ENCODE measurements around the gene KLHL42. TPM values are rescaled to one million over a fixed set of nuclear protein-coding genes. Genes with fewer than 3 reads are reported as not detected.
A peak's percentile ranks its signal among the peaks of the same experiment; 100 is the strongest.

Gene KLHL42, protein sequence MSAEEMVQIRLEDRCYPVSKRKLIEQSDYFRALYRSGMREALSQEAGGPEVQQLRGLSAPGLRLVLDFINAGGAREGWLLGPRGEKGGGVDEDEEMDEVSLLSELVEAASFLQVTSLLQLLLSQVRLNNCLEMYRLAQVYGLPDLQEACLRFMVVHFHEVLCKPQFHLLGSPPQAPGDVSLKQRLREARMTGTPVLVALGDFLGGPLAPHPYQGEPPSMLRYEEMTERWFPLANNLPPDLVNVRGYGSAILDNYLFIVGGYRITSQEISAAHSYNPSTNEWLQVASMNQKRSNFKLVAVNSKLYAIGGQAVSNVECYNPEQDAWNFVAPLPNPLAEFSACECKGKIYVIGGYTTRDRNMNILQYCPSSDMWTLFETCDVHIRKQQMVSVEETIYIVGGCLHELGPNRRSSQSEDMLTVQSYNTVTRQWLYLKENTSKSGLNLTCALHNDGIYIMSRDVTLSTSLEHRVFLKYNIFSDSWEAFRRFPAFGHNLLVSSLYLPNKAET
- total RNA-seq (2021; ENCODE audit: unreplicated experiment) (21.5 TPM), Bru-seq, nascent RNA (percentile 79 among the genes with signal in this experiment), BruChase-seq, experiment 1, labeled RNA remaining after a 6-hour chase (percentile 88 among the genes with signal in this experiment), BruChase-seq, experiment 2, labeled RNA remaining after a 2-hour chase (percentile 92 among the genes with signal in this experiment)
- polyA plus RNA-seq (2012): 9.8 and 10.2 TPM in 2 replicates
- long read RNA-seq, full-length matches to known transcripts: 33 of 49 reads
- long read RNA-seq, partial matches to known transcripts: 5 of 49 reads
- long read RNA-seq, other reads (novel, unspliced or antisense): 11 of 49 reads

DNA sequence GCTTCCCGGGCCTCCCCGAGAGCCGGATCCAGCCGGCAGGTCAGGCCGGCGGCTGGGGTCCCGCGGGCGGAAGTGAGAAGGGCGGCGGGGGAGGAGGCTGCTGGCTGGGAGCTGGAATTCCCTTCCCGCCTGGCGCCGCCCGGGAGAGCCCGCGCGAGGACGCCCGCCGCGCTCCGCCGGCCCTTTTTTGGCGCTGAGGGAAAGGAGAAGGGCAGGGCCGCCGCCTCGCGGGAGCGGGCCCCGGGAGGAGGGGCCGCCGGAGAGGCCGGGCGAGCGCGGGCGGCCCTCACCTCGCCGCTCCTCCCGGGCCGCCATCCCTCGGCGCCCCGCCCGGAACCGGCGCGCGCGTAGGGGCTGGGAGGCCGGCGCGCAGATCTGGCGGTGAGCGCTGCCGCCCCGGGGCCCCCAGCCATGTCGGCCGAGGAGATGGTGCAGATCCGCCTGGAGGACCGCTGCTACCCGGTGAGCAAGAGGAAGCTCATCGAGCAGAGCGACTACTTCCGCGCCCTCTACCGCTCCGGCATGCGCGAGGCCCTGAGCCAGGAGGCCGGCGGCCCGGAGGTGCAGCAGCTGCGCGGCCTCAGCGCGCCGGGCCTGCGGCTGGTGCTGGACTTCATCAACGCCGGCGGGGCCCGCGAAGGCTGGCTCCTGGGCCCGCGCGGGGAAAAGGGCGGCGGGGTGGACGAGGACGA, at the start of gene KLHL42, which contains the start of gene MANSC4:
TSS of gene KLHL42 (plus strand) at position 314 of the 692 bp plus-strand sequence. CDS start at position 412, 98 bp downstream.
TSS of gene MANSC4 (minus strand) at position 317 of the 692 bp plus-strand sequence. CDS start 8,960 bp downstream, outside the sequence.
- ChIA-PET CTCF (interaction anchor here (0.8 to 1.1 kb wide), 2 partner anchors 41 to 46 kb away, joined by 3 to 5 read pairs; no protein-coding TSS in a partner anchor), RAD21 (ENCODE audit: low non-redundant PET in 1 of 2, low total read pairs in 2 of 2, uncharacterized antibody in 2 of 2, unreplicated experiment in 2 of 2) (no interaction called here), POLR2A (no interaction called here)

More for the DNA sequence above, at the start of gene KLHL42, which contains the start of gene MANSC4:
- peaks cover 43% of the 10 kb centered on the region for H3K79me2 ChIP-seq (ENCODE audit: insufficient read depth, low read length)
- peak within 1 kb of the TSS; percentile 85 for H2AFZ ChIP-seq (ENCODE audit: low read depth, low read length, poor library complexity, severe bottlenecking)
- no peaks in the 10 kb centered on the region; a peak in 1 of 4 replicates for H3K36me3 ChIP-seq (ENCODE audit: control insufficient read depth in 1 of 2, insufficient read depth in 2 of 2, low read length in 2 of 2)
- no peaks in the 10 kb centered on the region for H3K27me3 ChIP-seq (ENCODE audit: insufficient read depth, low read length)
- H4K20me1 ChIP-seq (ENCODE audit: insufficient read depth): no peaks in the 10 kb centered on the region
- H3K27ac ChIP-seq (ENCODE audit: low read depth, low read length): peak within 1 kb of the TSS; percentile 89
- intact Hi-C loops (cut with micrococcal nuclease): no loop called here
- no TSS peak for BruUV-seq (replicated peaks)
- H3K9me2 ChIP-seq (ENCODE audit: insufficient read depth): no peaks in the 10 kb centered on the region
- peak within 1 kb of the TSS; percentile 75 to 90 for H3K4me3 ChIP-seq (replicated peaks in 1 of 2; ENCODE audit: low read depth in 1 of 2, low read length in 2 of 2)
- peaks cover 10 to 24% of the 10 kb centered on the region in 2 experiments; a peak in 3 of 4 replicates for H3K4me1 ChIP-seq (ENCODE audit: control insufficient read depth in 1 of 2, insufficient read depth in 2 of 2, low read length in 2 of 2)
- TF ChIP-seq RAD21 (IDR thresholded peaks at IDR 0.05; ENCODE audit: low read depth) (no peak), ZFX (IDR thresholded peaks at IDR 0.05) (peak; percentile 98), SIN3A (IDR thresholded peaks at IDR 0.05; ENCODE audit: low read depth) (peak; percentile 50; the same call in 1 of the 2 replicates), EGR1 (IDR thresholded peaks at IDR 0.05; ENCODE audit: low read depth) (peak; percentile 19; the same call in 1 of the 2 replicates), POLR2AphosphoS5 (IDR thresholded peaks at IDR 0.05; ENCODE audit: low read depth, low read length) (peak; percentile 44; the same call in 1 of the 2 replicates), FOSL1 (IDR thresholded peaks at IDR 0.05; ENCODE audit: low read depth) (no peak), POLR2A (IDR thresholded peaks at IDR 0.05; ENCODE audit: borderline replicate concordance, extremely low read depth, insufficient read depth, insufficient read length) (peak; percentile 32)
- TF ChIP-seq, protein P1, sequence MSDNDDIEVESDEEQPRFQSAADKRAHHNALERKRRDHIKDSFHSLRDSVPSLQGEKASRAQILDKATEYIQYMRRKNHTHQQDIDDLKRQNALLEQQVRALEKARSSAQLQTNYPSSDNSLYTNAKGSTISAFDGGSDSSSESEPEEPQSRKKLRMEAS (IDR thresholded peaks at IDR 0.05): peak; percentile 71
- peak; percentile 81 for ATAC-seq
- no peaks in the 10 kb centered on the region for H3K9me3 ChIP-seq (ENCODE audit: control insufficient read depth in 1 of 2, insufficient read depth in 1 of 2, low read depth in 1 of 2, low read length in 2 of 2)
- H3K4me2 ChIP-seq (ENCODE audit: low read length): peak within 1 kb of the TSS; percentile 100
- no peak for DNase-seq (ENCODE audit: low read depth, low spot score)
- H3K9ac ChIP-seq (ENCODE audit: low read length): peak within 1 kb of the TSS; percentile 84

All from HCT116 (cell line).